ENCODE results near the gene DPYSL5.
"Not testable (repeated sequence)": the region's sequence is repeated elsewhere in the genome, so short reads cannot be mapped to it uniquely, and the experiment has no call there.

DPYSL5 gene

GRCh38 chr2:26847655-26848335, at the start of gene DPYSL5:
Gene DPYSL5, plus strand, starts transcription at chr2:26848132. Its CDS starts 50,368 bp downstream, at chr2:26898500.
- no peak for DNase-seq (ENCODE audit: low read depth in 2 of 2)

GRCh38 chr2:26801328-26801727, 46.6 kb upstream of the DPYSL5 start:
- no peak for DNase-seq (ENCODE audit: low read depth in 2 of 2)

GRCh38 chr2:26801796-26802195, 46.1 kb upstream of the DPYSL5 start:
- no peak for DNase-seq (ENCODE audit: low read depth in 2 of 2)

GRCh38 chr2:26805241-26805676, 42.7 kb upstream of the DPYSL5 start:
- DNase-seq (ENCODE audit: low read depth in 2 of 2): no peak

- DNase-seq (ENCODE audit: low read depth in 2 of 2): no peak
Measured at GRCh38 chr2:26807788-26808460, 40.0 kb upstream of the DPYSL5 start.

GRCh38 chr2:26809211-26809610, 38.7 kb upstream of the DPYSL5 start:
- DNase-seq (ENCODE audit: low read depth in 2 of 2): no peak

GRCh38 chr2:26809876-26810577, 37.9 kb upstream of the DPYSL5 start:
- no peak for DNase-seq (ENCODE audit: low read depth in 2 of 2)

- no peak for DNase-seq (ENCODE audit: low read depth in 2 of 2)
Measured at GRCh38 chr2:26811261-26811660, 36.7 kb upstream of the DPYSL5 start.

GRCh38 chr2:26811791-26812694, 35.9 kb upstream of the DPYSL5 start:
- DNase-seq (ENCODE audit: low read depth in 2 of 2): no peak

- no peak for DNase-seq (ENCODE audit: low read depth in 2 of 2)
Measured at GRCh38 chr2:26812731-26813130, 35.2 kb upstream of the DPYSL5 start.

- not testable (repeated sequence) for DNase-seq (ENCODE audit: low read depth in 2 of 2)
Measured at GRCh38 chr2:26814072-26814765, 33.7 kb upstream of the DPYSL5 start.

GRCh38 chr2:26816893-26817292, 31.0 kb upstream of the DPYSL5 start:
- DNase-seq (ENCODE audit: low read depth in 2 of 2): no peak

GRCh38 chr2:26818255-26818654, 29.7 kb upstream of the DPYSL5 start:
- DNase-seq (ENCODE audit: low read depth in 2 of 2): no peak

GRCh38 chr2:26818972-26819371, 29.0 kb upstream of the DPYSL5 start:
- DNase-seq (ENCODE audit: low read depth in 2 of 2): no peak

GRCh38 chr2:26820932-26821331, 27.0 kb upstream of the DPYSL5 start:
- no peak for DNase-seq (ENCODE audit: low read depth in 2 of 2)

GRCh38 chr2:26822877-26823276, 25.1 kb upstream of the DPYSL5 start:
- DNase-seq (ENCODE audit: low read depth in 2 of 2): no peak

- no peak for DNase-seq (ENCODE audit: low read depth in 2 of 2)
Measured at GRCh38 chr2:26838121-26838906, 9.6 kb upstream of the DPYSL5 start.

- DNase-seq (ENCODE audit: low read depth in 2 of 2): no peak
Measured at GRCh38 chr2:26840937-26841610, 6.9 kb upstream of the DPYSL5 start.

- DNase-seq (ENCODE audit: low read depth in 2 of 2): no peak
Measured at GRCh38 chr2:26843041-26843440, 4.9 kb upstream of the DPYSL5 start.

- no peak for DNase-seq (ENCODE audit: low read depth in 2 of 2)
Measured at GRCh38 chr2:26845021-26845420, 2.9 kb upstream of the DPYSL5 start.

All from activated CD4-positive, alpha-beta T cell treated with anti-CD3 and anti-CD28 coated beads for 24 hours (primary cell).